HS-27A (cell line): Measurements from ENCODE around the gene SPATA9.

ENCODE experiments used
- DNase-seq: peaks from one replicate; pipeline ENCODE4 v3.0.0-alpha.2; 2012; ENCODE audit warnings: low read depth, missing footprints

The SPATA9 gene

GRCh38 chr5:95684361-95684760 is 1.6 kb upstream of the SPATA9 start:
- no peak for DNase-seq

- no peak for DNase-seq
Measured at GRCh38 chr5:95673081-95673480, 9.7 kb downstream of the SPATA9 start.

DNA sequence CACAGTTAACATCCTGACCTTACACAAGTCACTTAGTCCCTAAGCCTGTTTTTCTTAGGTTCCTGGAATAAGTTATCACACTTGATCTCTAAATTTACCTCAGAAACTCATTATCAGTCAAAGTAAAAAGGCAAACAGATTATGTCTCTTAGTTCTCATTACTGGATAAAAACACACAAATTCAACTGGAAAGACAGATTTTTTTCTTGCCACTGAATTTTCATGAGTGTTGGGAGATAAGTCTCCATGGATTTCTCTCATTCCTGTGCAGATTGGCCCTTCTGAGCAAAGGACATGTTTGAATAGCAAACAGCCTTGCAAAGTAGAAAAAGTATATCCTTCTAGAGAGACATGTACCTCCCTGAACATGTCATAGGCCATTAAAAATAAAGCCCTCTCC is 10.2 kb downstream of the SPATA9 start:
- DNase-seq, result no peak

GRCh38 chr5:95671826-95672225 is 11.0 kb downstream of the SPATA9 start:
- DNase-seq, result no peak

- no peak for DNase-seq
Measured at GRCh38 chr5:95670568-95670967, 12.2 kb downstream of the SPATA9 start.

DNA sequence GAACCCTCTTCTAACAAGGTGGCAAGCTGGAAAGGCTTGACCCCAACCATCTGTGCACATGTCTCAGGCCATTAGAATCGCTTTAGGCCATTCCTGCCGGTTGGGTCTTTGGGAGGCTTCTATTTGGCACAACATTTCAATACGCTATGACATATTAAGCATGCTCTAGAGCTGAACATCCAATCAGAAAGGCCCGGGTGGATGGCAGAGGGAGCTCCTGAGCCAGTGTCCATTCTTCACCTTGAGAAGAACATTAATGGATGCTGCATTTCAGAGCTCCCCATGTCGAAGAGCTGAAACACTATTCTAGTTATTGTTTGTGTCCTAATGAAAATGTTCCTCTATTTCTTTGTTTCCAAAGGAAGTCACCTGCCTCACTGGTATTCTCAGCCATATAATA is 12.8 kb downstream of the SPATA9 start:
- no peak for DNase-seq

DNA sequence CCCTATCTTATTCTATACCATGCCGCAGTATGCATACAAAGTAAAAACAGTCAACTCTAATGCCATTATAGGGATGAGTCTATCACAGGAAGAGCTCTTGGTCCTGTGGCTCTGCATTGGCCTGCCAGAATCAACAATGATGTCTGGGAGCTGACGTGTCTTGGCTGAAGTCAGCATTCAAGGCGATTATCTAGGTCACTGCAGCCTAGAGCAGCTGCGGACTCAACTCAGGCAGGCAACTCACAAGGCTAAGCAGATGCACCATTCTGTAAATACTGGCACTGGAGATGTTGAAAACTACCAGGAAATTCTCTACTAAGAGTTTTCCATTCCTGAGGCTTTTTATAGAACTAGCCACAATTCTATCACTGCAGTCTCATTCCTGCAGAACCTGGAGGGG is 13.3 kb downstream of the SPATA9 start:
- no peak for DNase-seq

DNA sequence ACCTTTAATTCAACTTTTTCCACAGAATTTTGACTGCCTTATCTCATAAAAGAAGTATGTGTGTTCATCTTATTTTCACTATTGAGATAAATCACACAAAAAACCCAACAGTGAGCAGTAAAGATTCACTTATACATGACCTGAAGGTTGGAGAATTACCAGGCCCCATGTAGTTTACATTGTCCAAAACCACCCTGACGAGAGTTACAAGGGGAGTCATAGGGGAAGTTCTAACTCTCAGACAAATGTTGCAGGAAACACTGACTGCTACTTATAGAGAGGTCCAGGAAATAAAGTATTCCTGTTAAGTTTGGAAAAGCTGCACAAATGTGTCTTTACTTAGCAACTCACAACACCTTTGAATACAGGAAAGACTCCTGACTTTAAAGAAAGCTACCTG is 14.1 kb downstream of the SPATA9 start:
- DNase-seq, result no peak

DNA sequence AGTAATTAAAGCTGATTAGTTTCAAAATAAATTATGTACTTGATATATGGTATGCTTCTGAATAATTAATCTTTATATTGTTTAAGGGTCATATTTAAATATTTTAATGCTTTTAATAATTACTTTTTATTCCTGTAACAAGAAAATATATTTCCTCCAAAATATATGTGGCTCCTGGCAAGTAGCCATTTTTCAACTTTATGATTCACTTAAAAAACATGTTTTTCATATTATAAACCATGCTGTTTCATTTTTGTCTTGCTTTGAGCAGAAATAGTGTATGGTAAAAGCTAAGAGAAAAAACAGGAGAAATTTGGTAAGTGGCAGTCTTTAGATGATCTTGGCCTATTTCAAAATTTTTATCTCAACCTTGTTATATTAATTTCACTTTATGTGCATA is 14.6 kb downstream of the SPATA9 start:
- DNase-seq, result no peak

- DNase-seq, result no peak
Measured at GRCh38 chr5:95667678-95668077, 15.1 kb downstream of the SPATA9 start.

DNA sequence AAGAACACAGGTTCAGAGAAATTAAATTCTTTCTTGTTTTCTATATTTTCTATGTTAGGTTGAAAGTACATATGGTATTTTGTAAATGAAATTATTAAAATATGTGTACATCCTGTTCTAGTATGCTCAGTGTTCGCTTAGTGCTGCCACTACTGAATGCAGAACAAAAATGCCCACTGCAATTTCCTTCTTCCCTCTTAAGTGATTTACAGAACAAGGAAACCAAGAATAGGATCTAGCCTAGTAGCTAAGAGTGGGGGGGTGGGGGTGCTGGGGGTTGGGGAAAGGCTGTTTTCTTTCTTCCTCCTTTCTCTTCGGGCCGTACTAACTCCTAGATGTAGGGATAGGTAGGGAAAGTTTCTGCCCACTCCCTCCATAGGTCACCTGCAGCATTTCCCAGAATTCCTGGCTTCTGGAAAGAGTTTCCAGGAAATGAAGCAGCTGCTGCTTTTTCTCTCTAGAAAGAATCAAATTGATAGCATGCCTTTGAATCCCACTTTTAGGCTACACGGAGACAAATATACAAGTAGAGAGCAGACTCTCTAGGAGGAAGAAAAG is 15.7 kb downstream of the SPATA9 start:
- DNase-seq, result no peak

DNA sequence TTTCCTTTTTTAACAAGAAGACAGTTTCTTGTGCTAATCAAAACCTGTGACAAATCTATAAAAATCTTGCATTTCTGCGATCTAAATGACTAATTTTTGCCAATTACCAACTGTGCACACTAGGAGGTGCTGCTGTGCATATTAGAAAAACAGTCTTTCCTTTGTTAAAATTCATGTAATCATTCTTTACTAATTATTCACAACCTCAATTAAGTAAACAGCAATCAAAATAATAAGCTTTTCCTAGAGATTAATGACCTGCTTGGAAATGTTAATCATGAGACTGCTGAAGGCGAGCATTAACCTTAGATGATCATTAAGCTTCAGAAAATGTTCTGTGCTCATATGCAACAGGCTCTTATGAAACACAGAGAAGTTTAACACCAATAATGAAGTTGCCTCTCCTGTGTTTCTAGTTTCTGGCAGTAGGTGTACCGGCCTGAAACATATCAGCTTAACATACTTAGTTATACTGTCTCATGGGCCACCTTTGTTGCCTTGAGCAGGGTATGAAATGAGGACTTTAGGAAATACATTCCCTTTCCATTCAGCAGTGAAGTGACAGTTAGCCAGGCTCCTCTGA is 18.5 kb downstream of the SPATA9 start:
- no peak for DNase-seq

GRCh38 chr5:95662946-95663345 is 19.8 kb downstream of the SPATA9 start:
- no peak for DNase-seq

DNA sequence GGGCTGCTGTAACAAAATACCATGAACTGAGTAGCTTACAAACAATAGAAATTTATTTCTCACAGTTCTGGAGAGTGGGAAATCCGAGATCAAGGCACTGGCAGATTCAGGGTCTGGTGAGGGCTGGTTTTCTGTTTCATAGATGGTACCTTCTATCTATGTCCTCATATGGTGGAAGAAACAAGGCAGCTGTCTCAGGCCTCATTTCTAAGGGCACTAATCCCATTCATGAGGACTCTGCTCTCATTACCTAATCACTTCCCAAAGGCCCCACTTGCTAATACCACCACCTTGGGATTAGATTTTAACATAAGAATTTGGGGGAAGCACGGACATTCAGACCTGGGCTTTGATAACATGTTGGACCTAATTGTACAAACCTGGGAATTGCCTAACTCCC is 22.7 kb downstream of the SPATA9 start:
- DNase-seq, result no peak

- DNase-seq, result no peak
Measured at GRCh38 chr5:95655575-95655974, 27.2 kb downstream of the SPATA9 start.

GRCh38 chr5:95654196-95654595 is 28.6 kb downstream of the SPATA9 start:
- no peak for DNase-seq

GRCh38 chr5:95652849-95653248 is 29.9 kb downstream of the SPATA9 start:
- no peak for DNase-seq

- DNase-seq, result no peak
Measured at GRCh38 chr5:95649842-95650620, 32.8 kb downstream of the SPATA9 start.

- DNase-seq, result no peak
Measured at GRCh38 chr5:95649274-95649673, 33.5 kb downstream of the SPATA9 start.

- DNase-seq, result no peak
Measured at GRCh38 chr5:95647886-95648860, 34.6 kb downstream of the SPATA9 start.

- peak; percentile 64 for DNase-seq
Measured at GRCh38 chr5:95646569-95647431, 36.0 kb downstream of the SPATA9 start, which contains the start of gene RFESD. RFESD (plus strand) TSS chr5:95646777; CDS start chr5:95652272, 5,495 bp downstream.
